RWPE1 (cell line): ENCODE measurements around the gene SLAMF6.
"Not testable (repeated sequence)": the region's sequence is repeated elsewhere in the genome, so short reads cannot be mapped to it uniquely, and the experiment has no call there.

Source experiments
- CTCF ChIA-PET: fragments of 350-600 bp; sonication (Branson Sonifier 250); formaldehyde crosslinking; extraction: SDS; loops from one replicate; lab custom pipeline; 2021; lab: Yijun Ruan, JAX
- POLR2A ChIA-PET: fragments of 400-600 bp; formaldehyde crosslinking; extraction: SDS; loops from one replicate; lab custom pipeline; 2020; ENCODE audit warnings: antibody characterized with exemption; ENCODE audit not compliant: low non-redundant PET; lab: Yijun Ruan, JAX
- DNase-seq: peaks from one replicate; pipeline ENCODE4 v3.0.0; 2012; ENCODE audit warnings: low spot score
- H3K27ac ChIP-seq: fragments of 450-650 bp; 2 replicates; pipeline ENCODE4 v1.5.1; 2017
- TF ChIP-seq, protein P1 (sequence below): fragments of 450-650 bp; conservative IDR thresholded peaks from 2 replicates; pipeline ENCODE4 v1.5.1; 2017; ENCODE audit warnings: low read depth, mild to moderate bottlenecking

Gene SLAMF6

DNA sequence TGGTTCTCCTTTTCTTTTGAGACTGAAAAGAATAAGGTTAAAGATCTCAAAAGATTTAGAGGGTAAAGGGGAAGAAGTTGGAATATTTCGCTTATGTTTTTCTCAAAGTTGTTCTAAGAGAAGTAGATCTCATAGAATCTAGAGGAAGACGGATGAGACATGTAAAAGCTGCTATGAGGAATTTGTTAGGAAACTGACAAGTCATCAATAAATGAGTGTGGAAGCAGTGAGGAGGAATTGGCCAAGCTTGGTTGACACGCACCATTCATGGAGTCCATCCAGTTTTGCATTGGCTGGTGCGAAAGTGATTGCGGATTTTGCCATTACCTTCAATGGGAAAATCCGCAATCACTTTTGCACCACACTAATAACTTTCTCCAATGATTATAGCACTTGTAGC, 20.0 kb downstream of the SLAMF6 start:
- no peak overlapping the region for H3K27ac ChIP-seq
- ChIA-PET CTCF (interaction anchor here (0.6 kb wide), 1 partner anchor 12 kb away, joined by 3 read pairs; no protein-coding TSS in a partner anchor), POLR2A (no interaction called here)
- DNase-seq: no peak
- TF ChIP-seq, protein P1, sequence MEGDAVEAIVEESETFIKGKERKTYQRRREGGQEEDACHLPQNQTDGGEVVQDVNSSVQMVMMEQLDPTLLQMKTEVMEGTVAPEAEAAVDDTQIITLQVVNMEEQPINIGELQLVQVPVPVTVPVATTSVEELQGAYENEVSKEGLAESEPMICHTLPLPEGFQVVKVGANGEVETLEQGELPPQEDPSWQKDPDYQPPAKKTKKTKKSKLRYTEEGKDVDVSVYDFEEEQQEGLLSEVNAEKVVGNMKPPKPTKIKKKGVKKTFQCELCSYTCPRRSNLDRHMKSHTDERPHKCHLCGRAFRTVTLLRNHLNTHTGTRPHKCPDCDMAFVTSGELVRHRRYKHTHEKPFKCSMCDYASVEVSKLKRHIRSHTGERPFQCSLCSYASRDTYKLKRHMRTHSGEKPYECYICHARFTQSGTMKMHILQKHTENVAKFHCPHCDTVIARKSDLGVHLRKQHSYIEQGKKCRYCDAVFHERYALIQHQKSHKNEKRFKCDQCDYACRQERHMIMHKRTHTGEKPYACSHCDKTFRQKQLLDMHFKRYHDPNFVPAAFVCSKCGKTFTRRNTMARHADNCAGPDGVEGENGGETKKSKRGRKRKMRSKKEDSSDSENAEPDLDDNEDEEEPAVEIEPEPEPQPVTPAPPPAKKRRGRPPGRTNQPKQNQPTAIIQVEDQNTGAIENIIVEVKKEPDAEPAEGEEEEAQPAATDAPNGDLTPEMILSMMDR: no peak

DNA sequence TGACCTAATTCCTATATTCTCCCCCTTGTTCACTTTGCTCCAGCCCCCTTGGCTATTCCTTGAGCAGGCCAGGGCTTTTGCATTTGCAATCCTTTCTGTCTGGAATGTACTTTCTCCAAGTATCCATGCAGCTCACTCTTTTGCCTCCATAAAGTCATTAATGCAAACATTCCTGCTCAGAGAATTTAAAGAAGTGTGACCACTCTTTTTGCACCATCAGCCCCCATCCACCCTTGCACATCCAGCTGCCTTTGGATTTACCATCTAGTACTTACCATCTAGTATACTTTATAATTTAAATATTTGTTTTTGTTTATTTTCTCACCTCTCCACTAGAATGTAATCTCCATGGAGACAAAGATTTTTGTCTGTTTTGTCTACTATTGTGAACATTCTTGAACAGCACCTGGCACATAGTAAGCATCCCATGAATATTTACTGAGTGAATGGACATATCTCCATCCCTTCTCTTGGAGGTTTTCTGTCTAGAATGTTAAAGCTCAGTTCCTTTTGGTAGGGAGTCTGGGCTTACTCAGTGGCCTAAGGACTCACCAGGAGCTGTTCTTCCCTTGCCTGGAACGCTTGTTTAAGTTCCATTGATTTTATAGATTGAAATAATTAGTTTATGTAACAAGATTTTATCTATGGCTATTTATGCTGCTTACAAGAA, 22.6 kb downstream of the SLAMF6 start:
- H3K27ac ChIP-seq: no peak overlapping the region
- no peak for DNase-seq
- ChIA-PET POLR2A (interaction anchor here (0.6 kb wide), 1 partner anchor 30 kb away, joined by 4 read pairs; no protein-coding TSS in a partner anchor), CTCF (no interaction called here)
- TF ChIP-seq, protein P1: no peak

DNA sequence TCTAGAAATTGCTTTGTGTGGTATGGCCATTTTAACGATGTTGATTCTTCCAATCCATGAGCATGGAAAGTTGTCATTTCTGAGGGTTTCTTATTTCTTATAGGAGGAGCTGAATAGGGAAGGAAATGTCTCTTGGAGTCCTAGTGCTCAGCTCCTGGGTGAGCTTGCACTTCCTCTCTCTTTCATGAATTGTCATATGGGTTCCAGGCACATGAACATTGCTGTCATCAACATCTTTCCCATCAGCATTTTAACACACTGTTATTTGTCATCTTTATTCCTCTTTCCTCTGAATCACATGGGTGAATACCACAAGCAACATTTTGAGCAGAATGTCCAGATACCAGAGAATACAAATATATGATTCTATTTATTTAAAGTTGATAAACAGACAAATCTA, 23.4 kb downstream of the SLAMF6 start:
- POLR2A ChIA-PET: no interaction called here
- no peak overlapping the region for H3K27ac ChIP-seq
- TF ChIP-seq, protein P1: no peak
- DNase-seq: no peak
- CTCF ChIA-PET: no interaction called here

DNA sequence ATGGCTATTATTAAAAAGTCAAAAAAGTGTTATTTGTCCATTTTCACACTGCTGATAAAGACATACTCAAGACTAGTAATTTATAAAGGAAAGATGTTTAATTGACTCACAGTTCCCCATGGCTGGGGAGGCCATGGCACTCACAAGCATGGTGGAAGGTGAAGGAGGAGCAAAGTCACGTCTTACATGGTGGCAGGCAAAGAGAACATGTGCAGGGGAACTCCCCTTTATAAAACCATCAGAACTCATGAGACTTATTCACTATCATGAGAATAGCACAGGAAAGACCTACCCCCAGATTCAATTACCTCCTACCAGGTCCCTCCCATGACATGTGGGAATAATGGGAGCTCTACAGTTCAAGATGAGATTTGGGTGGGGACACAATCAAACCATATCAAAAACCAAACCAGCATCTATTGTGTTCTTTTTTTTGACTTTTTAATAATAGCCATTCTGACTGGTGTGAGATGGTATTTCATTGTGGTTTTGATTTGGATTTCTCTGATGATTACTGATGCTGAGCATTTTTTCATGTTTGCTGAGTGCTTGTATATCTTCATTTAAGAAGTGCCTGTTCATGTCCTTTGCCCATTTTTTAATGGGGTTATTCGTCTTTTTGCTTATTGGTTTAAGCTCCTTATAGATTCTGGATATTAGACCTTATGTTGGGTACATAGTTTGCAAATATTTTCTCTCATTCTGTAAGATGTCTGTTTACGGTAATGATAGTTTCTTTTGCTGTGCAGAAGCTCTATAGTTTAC, 24.6 kb downstream of the SLAMF6 start:
- CTCF ChIA-PET, DNase-seq, POLR2A ChIA-PET, H3K27ac ChIP-seq: not testable (repeated sequence)

DNA sequence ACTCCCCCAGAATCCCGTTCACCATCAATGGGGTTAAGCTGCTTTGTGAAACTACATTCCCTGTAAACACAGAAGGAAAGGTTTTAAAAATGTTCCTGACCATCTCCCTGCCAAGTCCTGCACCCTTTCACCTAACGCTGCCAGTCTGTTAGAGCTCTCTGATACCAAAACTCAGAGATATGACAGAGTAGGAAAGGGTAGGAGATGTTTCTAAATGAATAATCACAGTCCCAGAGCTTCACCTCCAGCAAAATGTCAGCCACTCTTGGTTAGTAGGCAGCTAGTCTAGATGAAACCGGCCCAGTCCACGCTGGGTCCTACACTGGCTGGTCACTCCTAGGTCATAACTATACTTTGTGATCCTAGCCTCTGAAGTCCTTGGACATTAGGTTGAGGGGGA, 26.7 kb downstream of the SLAMF6 start:
- no peak overlapping the region for H3K27ac ChIP-seq
- TF ChIP-seq, protein P1: no peak
- CTCF ChIA-PET: no interaction called here
- POLR2A ChIA-PET: no interaction called here
- no peak for DNase-seq

DNA sequence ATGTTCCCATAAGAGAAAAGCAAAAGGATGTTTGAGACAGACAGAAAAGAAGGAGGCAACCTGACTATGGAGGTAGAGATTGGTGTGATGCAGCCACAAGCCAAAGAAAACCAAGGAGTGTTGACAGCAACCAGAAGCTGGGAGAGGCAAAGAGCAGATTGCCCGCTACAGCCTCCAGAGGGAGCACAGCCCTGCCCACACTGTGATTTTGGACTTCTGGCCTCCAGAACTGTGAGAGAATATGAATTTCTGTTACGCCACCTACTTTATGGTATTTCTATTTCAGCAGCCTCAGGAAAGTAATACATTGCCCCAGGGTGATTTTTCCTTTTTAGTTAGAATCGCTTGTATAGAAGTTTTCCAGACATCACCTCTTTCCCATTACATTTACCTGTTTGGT, 28.4 kb downstream of the SLAMF6 start:
- no peak overlapping the region for H3K27ac ChIP-seq
- POLR2A ChIA-PET: no interaction called here
- CTCF ChIA-PET: interaction anchor here (0.7 kb wide), 1 partner anchor 215 kb away, joined by 3 read pairs; no protein-coding TSS in a partner anchor
- no peak for DNase-seq
- TF ChIP-seq, protein P1: no peak

DNA sequence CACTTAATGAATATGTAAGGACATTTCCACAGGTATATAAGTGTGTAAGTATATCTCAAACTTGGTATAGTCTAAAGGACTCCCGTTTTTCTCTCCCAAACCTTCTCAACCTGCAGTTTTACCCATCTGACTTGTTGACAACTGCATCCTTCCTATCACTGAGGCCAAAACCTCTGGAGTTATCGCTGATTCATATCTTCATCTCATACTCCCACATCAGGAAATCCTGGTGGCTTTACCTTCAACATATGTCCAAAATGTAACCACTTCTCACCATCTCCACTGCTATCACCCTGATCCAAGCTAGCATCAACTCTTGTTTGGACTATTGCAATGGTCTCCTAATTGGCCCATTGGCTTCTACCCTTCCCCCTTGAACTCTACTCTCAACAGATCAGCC, 30.4 kb downstream of the SLAMF6 start:
- no peak for DNase-seq
- H3K27ac ChIP-seq: no peak overlapping the region
- CTCF ChIA-PET: no interaction called here
- TF ChIP-seq, protein P1: no peak
- POLR2A ChIA-PET: no interaction called here
